DMS 273 (cell line): ENCODE data around the gene OLFML3.
"Not testable (repeated sequence)": the region's sequence is repeated elsewhere in the genome, so short reads cannot be mapped to it uniquely, and the experiment has no call there.

Source experiments
- DNase-seq: peaks from one replicate; lab custom pipeline; 2025; ENCODE audit not compliant: unreplicated experiment; lab: John Stamatoyannopoulos, UW

The OLFML3 gene

GRCh38 chr1:113948151-113948550 lies 31.1 kb upstream of the OLFML3 start:
- not testable (repeated sequence) for DNase-seq

GRCh38 chr1:113949007-113949406 lies 30.3 kb upstream of the OLFML3 start:
- DNase-seq: peak; percentile 49

DNA sequence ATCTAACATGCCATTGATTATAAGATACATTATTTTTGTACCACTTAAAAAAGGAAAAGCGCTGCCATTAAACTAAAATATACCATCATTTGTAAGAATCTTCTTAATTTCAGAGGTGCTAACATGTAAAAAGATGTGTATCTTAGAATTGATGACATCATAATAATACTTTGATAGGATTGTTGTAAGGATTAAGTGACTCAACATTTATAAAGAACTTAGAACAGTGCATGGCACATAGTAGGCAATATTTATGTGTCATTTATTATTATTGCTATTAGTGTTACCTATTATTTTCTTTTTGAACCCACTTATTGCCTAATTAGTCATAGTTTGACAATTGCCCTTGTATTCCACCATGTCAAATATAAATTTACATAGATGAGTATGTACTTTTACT lies 28.4 kb upstream of the OLFML3 start:
- no peak for DNase-seq

DNA sequence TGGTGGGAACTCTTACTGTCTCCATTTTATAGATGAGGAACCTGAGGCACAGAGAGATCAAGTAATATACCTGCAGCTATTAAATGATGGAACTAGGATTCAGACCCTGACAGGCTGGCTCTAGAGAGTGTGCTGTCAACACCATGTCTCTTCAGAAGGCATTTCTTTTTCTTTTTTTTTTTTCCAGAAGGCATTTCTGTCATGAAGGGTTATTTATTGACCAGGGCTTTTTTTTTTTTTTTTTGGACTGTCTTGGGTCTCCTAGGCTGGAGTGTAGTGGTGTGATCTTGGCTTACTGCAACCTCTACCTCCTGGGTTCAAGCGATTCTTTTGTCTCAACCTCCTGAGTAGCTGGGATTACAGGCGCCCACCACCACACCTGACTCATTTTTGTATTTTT lies 27.6 kb upstream of the OLFML3 start:
- no peak for DNase-seq

GRCh38 chr1:113957984-113958383 lies 21.3 kb upstream of the OLFML3 start:
- no peak for DNase-seq

DNA sequence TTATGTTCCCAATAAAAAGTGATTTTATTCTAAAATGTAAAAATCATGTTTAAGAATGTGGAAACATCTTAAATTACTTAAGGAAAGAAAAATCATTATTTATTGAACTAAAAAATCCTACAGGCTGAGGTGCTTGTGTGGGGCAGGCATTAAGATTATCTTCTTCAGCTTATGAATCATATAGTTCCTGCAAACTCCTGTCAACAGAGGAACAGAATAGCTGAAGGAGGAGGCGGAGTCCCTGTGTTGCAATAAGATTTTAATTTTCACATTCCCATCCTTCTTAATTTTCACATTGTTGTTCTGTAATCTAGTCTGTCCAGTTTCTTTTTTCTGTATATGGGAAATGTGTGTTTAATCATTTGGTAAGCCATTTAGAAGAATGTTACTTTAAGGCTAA lies 20.6 kb upstream of the OLFML3 start:
- no peak for DNase-seq

GRCh38 chr1:113963281-113963906 lies 15.9 kb upstream of the OLFML3 start:
- no peak for DNase-seq

DNA sequence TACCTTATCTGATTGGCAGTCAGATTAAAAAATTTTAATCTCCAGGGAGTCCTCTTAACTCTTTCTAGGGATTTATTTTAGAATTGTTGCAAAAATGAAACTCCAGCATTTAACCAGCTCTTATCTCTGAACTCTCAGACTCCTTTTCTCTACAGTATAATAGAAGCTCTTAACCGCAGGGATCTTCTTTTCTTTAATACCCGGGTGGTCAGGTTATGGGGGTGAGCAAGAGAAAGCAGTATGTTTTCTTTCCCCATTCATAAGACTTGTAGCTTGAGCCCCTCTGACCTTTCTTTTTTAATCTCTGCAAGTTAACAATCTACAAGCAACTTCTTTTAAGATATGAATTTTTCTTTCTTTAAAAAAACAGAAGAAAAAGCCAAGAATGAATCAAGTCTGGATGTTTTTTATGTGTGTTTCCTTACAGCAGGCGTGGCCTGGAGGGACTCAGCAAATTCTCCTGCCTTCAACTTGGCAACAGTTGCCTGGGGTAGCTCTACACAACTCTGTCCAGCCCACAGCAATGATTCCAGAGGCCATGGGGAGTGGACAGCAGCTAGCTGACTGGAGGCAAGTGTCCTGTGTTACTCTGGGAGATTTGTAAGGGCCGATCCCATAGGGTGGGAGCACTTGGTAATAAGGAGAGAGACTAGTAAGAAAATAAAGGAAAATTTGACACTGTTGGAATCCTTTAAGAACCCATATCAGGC lies 13.4 kb upstream of the OLFML3 start:
- DNase-seq: no peak

DNA sequence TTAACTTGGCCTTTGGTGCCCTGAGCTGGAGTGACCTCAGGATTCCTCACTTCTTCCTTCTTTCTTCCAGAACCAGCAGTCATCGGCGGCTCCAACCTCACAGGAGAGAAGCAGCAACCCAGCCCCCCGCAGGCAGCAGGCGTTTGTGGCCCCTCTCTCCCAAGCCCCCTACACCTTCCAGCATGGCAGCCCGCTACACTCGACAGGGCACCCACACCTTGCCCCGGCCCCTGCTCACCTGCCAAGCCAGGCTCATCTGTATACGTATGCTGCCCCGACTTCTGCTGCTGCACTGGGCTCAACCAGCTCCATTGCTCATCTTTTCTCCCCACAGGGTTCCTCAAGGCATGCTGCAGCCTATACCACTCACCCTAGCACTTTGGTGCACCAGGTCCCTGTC lies 6.3 kb upstream of the OLFML3 start:
- DNase-seq: no peak

DNA sequence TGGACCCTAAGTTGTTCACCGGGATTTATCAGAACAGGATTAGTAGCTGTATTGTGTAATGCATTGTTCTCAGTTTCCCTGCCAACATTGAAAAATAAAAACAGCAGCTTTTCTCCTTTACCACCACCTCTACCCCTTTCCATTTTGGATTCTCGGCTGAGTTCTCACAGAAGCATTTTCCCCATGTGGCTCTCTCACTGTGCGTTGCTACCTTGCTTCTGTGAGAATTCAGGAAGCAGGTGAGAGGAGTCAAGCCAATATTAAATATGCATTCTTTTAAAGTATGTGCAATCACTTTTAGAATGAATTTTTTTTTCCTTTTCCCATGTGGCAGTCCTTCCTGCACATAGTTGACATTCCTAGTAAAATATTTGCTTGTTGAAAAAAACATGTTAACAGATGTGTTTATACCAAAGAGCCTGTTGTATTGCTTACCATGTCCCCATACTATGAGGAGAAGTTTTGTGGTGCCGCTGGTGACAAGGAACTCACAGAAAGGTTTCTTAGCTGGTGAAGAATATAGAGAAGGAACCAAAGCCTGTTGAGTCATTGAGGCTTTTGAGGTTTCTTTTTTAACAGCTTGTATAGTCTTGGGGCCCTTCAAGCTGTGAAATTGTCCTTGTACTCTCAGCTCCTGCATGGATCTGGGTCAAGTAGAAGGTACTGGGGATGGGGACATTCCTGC lies 3.9 kb upstream of the OLFML3 start:
- DNase-seq: no peak

DNA sequence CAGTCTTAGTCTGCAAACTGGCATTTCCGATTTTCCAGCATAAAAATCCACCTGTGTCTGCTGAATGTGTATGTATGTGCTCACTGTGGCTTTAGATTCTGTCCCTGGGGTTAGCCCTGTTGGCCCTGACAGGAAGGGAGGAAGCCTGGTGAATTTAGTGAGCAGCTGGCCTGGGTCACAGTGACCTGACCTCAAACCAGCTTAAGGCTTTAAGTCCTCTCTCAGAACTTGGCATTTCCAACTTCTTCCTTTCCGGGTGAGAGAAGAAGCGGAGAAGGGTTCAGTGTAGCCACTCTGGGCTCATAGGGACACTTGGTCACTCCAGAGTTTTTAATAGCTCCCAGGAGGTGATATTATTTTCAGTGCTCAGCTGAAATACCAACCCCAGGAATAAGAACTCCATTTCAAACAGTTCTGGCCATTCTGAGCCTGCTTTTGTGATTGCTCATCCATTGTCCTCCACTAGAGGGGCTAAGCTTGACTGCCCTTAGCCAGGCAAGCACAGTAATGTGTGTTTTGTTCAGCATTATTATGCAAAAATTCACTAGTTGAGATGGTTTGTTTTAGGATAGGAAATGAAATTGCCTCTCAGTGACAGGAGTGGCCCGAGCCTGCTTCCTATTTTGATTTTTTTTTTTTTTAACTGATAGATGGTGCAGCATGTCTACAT lies 2.5 kb upstream of the OLFML3 start:
- peak; percentile 35 for DNase-seq

DNA sequence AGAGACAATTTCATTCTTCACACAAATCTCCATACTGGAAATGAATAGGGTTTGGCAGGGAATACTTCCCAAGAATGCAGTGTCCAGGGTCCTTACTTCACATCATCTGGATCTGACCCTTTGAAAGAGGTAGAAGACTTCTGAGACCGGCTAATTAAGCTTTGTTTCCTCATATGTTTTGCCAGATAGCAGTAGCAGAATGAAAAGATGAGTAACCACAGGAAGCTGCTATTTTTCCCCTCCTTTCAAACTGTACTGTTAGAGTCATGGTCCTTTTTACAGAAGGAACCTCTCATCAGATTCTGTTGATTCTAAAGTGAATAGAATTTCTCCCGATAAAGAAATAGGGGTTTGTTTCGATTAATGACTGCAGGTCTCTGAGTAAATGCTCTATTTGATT lies 1.4 kb upstream of the OLFML3 start:
- no peak for DNase-seq

DNA sequence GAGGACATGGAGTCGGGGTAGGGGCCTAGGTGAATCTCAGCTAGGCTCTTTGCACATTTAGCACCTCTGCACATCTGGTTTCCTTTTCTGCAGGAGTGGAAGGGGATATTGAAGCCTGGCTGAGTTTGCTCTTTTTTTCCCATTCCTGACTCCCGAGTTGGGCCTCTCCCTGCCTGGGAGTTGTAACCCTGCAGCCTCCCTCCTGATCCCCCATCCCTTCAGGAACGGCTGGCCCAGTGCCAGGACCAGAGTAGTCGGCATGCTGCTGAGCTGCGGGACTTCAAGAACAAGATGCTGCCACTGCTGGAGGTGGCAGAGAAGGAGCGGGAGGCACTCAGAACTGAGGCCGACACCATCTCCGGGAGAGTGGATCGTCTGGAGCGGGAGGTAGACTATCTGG lies 836 bp downstream of the OLFML3 start:
- DNase-seq: peak; percentile 37

DNA sequence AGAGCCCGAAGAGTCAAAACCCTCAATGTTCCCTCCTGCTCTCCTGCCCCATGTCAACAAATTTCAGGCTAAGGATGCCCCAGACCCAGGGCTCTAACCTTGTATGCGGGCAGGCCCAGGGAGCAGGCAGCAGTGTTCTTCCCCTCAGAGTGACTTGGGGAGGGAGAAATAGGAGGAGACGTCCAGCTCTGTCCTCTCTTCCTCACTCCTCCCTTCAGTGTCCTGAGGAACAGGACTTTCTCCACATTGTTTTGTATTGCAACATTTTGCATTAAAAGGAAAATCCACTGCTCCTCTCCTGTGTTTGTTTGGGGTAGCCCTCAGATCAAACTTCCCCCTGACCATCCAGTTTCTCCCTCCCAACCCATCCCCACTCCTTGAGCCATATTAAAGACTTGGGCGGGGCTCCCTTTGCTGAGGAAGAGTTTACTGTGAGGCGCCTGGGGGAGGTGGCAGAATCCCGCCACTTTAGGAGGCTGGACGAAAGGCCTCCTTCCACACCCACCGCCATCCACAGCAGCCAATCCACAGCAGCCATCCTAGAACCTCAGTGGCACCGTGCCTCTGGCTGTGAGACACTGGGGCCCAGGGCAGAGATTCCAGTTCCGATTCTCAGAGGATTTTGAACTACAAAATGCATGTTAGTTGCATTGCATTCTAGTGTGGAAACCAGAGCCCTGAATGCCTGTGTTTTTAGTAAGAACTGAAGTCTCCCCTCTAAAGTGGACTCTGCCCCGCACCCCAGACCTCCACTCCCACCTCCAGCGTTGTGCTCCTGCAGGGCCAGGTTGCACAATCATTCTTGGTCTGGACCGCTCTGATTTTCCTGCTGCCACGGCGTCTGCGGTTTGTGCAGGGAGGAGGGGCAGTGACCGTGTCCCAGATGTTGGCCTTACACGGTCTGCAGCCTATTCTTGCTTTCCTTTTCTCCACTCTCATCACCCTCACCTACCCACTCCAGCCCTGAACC lies 3.0 kb downstream of the OLFML3 start:
- no peak for DNase-seq

DNA sequence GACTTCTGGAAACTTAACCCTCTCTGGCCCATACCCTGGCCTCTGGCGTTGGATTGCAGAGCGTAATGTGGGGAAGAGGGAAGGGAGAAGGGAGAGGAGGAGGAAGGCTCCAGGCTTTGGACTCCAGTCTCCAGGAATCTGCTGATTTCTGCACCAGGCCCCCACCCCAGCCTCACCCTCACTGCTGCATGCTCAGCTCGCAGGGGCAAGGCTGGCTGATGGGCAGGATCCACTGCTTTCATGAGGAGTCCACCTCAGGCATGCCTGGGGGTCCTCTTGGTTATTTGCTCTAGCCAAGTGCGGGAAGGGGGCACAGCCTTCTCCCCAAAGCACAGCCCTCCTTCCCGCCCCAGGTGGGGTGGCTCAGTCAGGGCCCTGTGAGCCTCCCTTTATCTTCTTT lies 3.7 kb downstream of the OLFML3 start:
- no peak for DNase-seq

- DNase-seq: peak; percentile 36
These were observed 4.1 kb downstream of the OLFML3 start for GRCh38 chr1:113983391-113983790.

GRCh38 chr1:113983826-113984225 lies 4.6 kb downstream of the OLFML3 start:
- DNase-seq: no peak

- no peak for DNase-seq
These were observed 5.4 kb downstream of the OLFML3 start for GRCh38 chr1:113984710-113985109.

DNA sequence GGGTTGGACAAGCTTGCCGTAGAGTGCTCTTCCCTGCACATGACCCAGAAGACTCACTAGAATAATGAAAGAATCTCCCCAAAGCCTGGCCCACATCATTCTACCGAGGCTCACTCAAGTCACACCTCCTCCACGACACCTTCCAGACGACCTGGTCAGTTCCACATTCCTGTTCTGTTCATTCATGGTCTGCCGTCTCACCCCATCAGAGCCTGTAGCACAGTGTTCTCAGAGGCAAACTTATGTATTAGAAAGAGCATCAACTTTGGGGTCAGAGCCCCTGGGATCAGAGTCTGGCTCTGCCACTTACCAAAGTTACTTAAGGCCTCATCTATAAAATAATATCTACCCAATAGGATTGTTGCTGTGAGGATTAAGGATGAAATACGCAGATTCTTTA lies 7.5 kb downstream of the OLFML3 start:
- no peak for DNase-seq

- no peak for DNase-seq
These were observed 8.0 kb downstream of the OLFML3 start for GRCh38 chr1:113987259-113987658.

- DNase-seq: no peak
These were observed 11.3 kb downstream of the OLFML3 start for GRCh38 chr1:113990530-113990929.
